ENCODE measurements around the gene USP44. TPM values are rescaled to one million over a fixed set of nuclear protein-coding genes. Genes with fewer than 3 reads are reported as not detected.

USP44 gene
- total and polyA plus RNA-seq, 2 of the 8 experiments (the other 6 are each of a cell fraction or from before 2014, with no cell fraction given) = 129 to 197 TPM

DNA sequence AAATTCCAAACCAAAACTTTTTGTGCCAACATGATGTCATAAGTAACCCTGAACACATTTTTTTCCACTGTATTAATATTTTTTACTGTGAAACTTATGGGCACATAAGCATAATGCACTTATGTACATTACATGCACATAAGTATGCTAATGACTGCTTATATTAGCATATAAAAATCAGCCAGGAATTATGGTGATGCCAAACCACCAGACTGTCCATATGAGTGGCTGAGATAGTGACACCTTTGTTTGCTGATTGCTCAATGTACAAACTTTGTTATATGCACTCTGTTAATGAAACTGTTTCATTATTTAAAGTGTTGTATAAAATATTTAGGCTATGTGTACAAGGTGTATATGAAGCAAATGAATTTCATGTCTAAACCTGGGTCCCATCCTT lies 32.3 kb downstream of the USP44 start (continued):
- TF ChIP-seq CEBPB (IDR thresholded peaks at IDR 0.05; ENCODE audit: low read depth, low read length) = no peak
- no peak for TF ChIP-seq TAF7 (optimal IDR thresholded peaks at IDR 0.05; ENCODE audit: borderline replicate concordance, low read depth, low read length)
- no peak for TF ChIP-seq CHD2 (IDR thresholded peaks at IDR 0.05; ENCODE audit: low read length)
- TF ChIP-seq TAF1 (IDR thresholded peaks at IDR 0.05; ENCODE audit: low read depth, low read length) = no peak
- TF ChIP-seq, protein P1, sequence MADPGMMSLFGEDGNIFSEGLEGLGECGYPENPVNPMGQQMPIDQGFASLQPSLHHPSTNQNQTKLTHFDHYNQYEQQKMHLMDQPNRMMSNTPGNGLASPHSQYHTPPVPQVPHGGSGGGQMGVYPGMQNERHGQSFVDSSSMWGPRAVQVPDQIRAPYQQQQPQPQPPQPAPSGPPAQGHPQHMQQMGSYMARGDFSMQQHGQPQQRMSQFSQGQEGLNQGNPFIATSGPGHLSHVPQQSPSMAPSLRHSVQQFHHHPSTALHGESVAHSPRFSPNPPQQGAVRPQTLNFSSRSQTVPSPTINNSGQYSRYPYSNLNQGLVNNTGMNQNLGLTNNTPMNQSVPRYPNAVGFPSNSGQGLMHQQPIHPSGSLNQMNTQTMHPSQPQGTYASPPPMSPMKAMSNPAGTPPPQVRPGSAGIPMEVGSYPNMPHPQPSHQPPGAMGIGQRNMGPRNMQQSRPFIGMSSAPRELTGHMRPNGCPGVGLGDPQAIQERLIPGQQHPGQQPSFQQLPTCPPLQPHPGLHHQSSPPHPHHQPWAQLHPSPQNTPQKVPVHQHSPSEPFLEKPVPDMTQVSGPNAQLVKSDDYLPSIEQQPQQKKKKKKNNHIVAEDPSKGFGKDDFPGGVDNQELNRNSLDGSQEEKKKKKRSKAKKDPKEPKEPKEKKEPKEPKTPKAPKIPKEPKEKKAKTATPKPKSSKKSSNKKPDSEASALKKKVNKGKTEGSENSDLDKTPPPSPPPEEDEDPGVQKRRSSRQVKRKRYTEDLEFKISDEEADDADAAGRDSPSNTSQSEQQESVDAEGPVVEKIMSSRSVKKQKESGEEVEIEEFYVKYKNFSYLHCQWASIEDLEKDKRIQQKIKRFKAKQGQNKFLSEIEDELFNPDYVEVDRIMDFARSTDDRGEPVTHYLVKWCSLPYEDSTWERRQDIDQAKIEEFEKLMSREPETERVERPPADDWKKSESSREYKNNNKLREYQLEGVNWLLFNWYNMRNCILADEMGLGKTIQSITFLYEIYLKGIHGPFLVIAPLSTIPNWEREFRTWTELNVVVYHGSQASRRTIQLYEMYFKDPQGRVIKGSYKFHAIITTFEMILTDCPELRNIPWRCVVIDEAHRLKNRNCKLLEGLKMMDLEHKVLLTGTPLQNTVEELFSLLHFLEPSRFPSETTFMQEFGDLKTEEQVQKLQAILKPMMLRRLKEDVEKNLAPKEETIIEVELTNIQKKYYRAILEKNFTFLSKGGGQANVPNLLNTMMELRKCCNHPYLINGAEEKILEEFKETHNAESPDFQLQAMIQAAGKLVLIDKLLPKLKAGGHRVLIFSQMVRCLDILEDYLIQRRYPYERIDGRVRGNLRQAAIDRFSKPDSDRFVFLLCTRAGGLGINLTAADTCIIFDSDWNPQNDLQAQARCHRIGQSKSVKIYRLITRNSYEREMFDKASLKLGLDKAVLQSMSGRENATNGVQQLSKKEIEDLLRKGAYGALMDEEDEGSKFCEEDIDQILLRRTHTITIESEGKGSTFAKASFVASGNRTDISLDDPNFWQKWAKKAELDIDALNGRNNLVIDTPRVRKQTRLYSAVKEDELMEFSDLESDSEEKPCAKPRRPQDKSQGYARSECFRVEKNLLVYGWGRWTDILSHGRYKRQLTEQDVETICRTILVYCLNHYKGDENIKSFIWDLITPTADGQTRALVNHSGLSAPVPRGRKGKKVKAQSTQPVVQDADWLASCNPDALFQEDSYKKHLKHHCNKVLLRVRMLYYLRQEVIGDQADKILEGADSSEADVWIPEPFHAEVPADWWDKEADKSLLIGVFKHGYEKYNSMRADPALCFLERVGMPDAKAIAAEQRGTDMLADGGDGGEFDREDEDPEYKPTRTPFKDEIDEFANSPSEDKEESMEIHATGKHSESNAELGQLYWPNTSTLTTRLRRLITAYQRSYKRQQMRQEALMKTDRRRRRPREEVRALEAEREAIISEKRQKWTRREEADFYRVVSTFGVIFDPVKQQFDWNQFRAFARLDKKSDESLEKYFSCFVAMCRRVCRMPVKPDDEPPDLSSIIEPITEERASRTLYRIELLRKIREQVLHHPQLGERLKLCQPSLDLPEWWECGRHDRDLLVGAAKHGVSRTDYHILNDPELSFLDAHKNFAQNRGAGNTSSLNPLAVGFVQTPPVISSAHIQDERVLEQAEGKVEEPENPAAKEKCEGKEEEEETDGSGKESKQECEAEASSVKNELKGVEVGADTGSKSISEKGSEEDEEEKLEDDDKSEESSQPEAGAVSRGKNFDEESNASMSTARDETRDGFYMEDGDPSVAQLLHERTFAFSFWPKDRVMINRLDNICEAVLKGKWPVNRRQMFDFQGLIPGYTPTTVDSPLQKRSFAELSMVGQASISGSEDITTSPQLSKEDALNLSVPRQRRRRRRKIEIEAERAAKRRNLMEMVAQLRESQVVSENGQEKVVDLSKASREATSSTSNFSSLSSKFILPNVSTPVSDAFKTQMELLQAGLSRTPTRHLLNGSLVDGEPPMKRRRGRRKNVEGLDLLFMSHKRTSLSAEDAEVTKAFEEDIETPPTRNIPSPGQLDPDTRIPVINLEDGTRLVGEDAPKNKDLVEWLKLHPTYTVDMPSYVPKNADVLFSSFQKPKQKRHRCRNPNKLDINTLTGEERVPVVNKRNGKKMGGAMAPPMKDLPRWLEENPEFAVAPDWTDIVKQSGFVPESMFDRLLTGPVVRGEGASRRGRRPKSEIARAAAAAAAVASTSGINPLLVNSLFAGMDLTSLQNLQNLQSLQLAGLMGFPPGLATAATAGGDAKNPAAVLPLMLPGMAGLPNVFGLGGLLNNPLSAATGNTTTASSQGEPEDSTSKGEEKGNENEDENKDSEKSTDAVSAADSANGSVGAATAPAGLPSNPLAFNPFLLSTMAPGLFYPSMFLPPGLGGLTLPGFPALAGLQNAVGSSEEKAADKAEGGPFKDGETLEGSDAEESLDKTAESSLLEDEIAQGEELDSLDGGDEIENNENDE (IDR thresholded peaks at IDR 0.05; ENCODE audit: insufficient replicate concordance, low read length) = no peak
- no peak for TF ChIP-seq HDAC2 (IDR thresholded peaks at IDR 0.05; ENCODE audit: borderline replicate concordance in 1 of 2, low read depth in 2 of 2, low read length in 2 of 2)
